H1 (cell line): Measurements from ENCODE around the gene GGT7. TPM values are rescaled to one million over a fixed set of nuclear protein-coding genes. Genes with fewer than 3 reads are reported as not detected.
A peak's percentile ranks its signal among the peaks of the same experiment; 100 is the strongest.

Experiments
- CTCF ChIA-PET: fragments of 300-600 bp; sonication (Branson Sonifier 250); formaldehyde crosslinking; loops from one replicate; lab custom pipeline; 2021; ENCODE audit not compliant: partially characterized antibody; lab: Charles Lee
- POLR2A ChIA-PET: fragments of 300-600 bp; sonication (Branson Sonifier 250); formaldehyde crosslinking; loops from one replicate; lab custom pipeline; 2021; ENCODE audit warnings: inconsistent platforms; ENCODE audit not compliant: partially characterized antibody; lab: Charles Lee
- DNase-seq, 2 experiments: peaks; one replicate each; pipeline versions ENCODE4 v3.0.0 to v3.0.0-alpha.2; 2010 to 2022; ENCODE audit warnings: low spot score in 2 of 2, low read depth in 1 of 2, mixed read lengths in 1 of 2
- FAIRE-seq: peaks from 2 replicates; lab custom pipeline; 2011; peaks lifted over from hg19 to GRCh38; lab: Jason Lieb, UNC
- H2AFZ ChIP-seq: 2 replicates; pipeline ENCODE4 v1.8.1; 2012; ENCODE audit warnings: low read length, inconsistent platforms
- H2AK5ac ChIP-seq: 2 replicates; pipeline ENCODE4 v1.6.1; 2013; ENCODE audit warnings: low read depth, low read length
- H2BK120ac ChIP-seq: replicated peaks from 2 replicates; pipeline ENCODE3; 2013; ENCODE audit warnings: low read depth, low read length, inconsistent platforms
- H2BK12ac ChIP-seq: 2 replicates; pipeline ENCODE4 v1.6.1; 2013; ENCODE audit warnings: low read depth, low read length
- H2BK15ac ChIP-seq: 2 replicates; pipeline ENCODE4 v1.6.1; 2013; ENCODE audit warnings: low read length
- H2BK20ac ChIP-seq: 2 replicates; pipeline ENCODE4 v1.6.1; 2013; ENCODE audit warnings: low read length
- H2BK5ac ChIP-seq: 2 replicates; pipeline ENCODE4 v1.6.1; 2013; ENCODE audit warnings: low read depth, low read length
- H3K14ac ChIP-seq: 2 replicates; pipeline ENCODE4 v1.6.1; 2013; ENCODE audit warnings: inconsistent platforms; ENCODE audit not compliant: insufficient read length
- H3K18ac ChIP-seq: 2 replicates; pipeline ENCODE4 v1.6.1; 2013; ENCODE audit warnings: low read length; ENCODE audit errors: extremely low read depth
- H3K23ac ChIP-seq: 2 replicates; pipeline ENCODE4 v1.6.1; 2013; ENCODE audit warnings: inconsistent platforms; ENCODE audit not compliant: insufficient read length
- H3K23me2 ChIP-seq: 2 replicates; pipeline ENCODE4 v1.6.1; 2013; ENCODE audit warnings: low read depth, low read length
- H3K27ac ChIP-seq: 2 replicates; pipeline ENCODE4 v1.6.1; 2011; ENCODE audit warnings: low read depth, low read length, inconsistent platforms
- H3K27me3 ChIP-seq, 4 experiments: replicated peaks in 1 of 4; 1 replicate in 1 of 4; 2 replicates in 3 of 4; pipeline versions ENCODE4 v1.6.1 to v1.8.1; 2011 to 2013; ENCODE audit warnings: low read length in 3 of 4, mild to moderate bottlenecking in 3 of 4, inconsistent platforms in 2 of 4, mixed read lengths in 2 of 4, moderate library complexity in 1 of 4; ENCODE audit not compliant: control insufficient read depth in 3 of 4, insufficient read depth in 3 of 4; ENCODE audit errors: extremely low read depth in 1 of 4
- H3K36me3 ChIP-seq, 4 experiments: 2 replicates each; pipeline versions ENCODE4 v1.6.1 to v1.8.1; 2011 to 2013; ENCODE audit warnings: mild to moderate bottlenecking in 4 of 4, low read length in 3 of 4, moderate library complexity in 2 of 4, control low read depth in 1 of 4, inconsistent platforms in 1 of 4; ENCODE audit not compliant: insufficient read depth in 4 of 4, control insufficient read depth in 2 of 4
- H3K4ac ChIP-seq: replicated peaks from 2 replicates; pipeline ENCODE3; 2013; ENCODE audit warnings: low read length, low read depth, mixed read lengths, inconsistent platforms; ENCODE audit not compliant: insufficient read length
- H3K4me1 ChIP-seq, 4 experiments: replicated peaks in 1 of 4; 1 replicate in 1 of 4; 2 replicates in 3 of 4; pipeline versions ENCODE4 v1.6.1 to v1.8.1; 2011 to 2013; ENCODE audit warnings: low read length in 3 of 4, inconsistent platforms in 2 of 4, mixed read lengths in 1 of 4; ENCODE audit not compliant: insufficient read depth in 4 of 4, control insufficient read depth in 3 of 4
- H3K4me2 ChIP-seq, 2 experiments: 2 replicates each; pipeline versions ENCODE4 v1.6.1 to v1.8.1; 2011 to 2013; ENCODE audit warnings: low read depth in 2 of 2, low read length in 2 of 2, control low read depth in 1 of 2, inconsistent platforms in 1 of 2, mild to moderate bottlenecking in 1 of 2; ENCODE audit not compliant: insufficient read depth in 1 of 2
- H3K4me3 ChIP-seq, 4 experiments: fragments of 200-600, 300-600 bp in 1 of 4; sonication (generic), shearing (Covaris generic), sonication (Bioruptor Twin) in 1 of 4; 2 replicates each; pipeline versions ENCODE4 v1.5.1 to v1.8.1; 2011 to 2016; ENCODE audit warnings: low read length in 4 of 4, low read depth in 3 of 4, control low read depth in 2 of 4, inconsistent platforms in 2 of 4, mild to moderate bottlenecking in 2 of 4, mixed read lengths in 1 of 4, moderate library complexity in 1 of 4; ENCODE audit not compliant: insufficient read depth in 2 of 4; ENCODE audit errors: extremely low read depth in 1 of 4
- H3K56ac ChIP-seq: replicated peaks from 2 replicates; pipeline ENCODE3; 2013; ENCODE audit warnings: low read depth, mild to moderate bottlenecking, mixed read lengths, low read length, inconsistent platforms; ENCODE audit not compliant: insufficient read length
- H3K79me1 ChIP-seq: 2 replicates; pipeline ENCODE4 v1.6.1; 2013; ENCODE audit warnings: low read depth, low read length, control low read depth
- H3K79me2 ChIP-seq, 2 experiments: 2 replicates each; pipeline versions ENCODE4 v1.6.1 to v1.8.1; 2012 to 2013; ENCODE audit warnings: low read length in 2 of 2, mild to moderate bottlenecking in 2 of 2, inconsistent platforms in 1 of 2; ENCODE audit not compliant: insufficient read depth in 2 of 2, control insufficient read depth in 1 of 2
- H3K9ac ChIP-seq, 4 experiments: replicated peaks in 1 of 4; 1 replicate in 1 of 4; 2 replicates in 3 of 4; pipeline versions ENCODE4 v1.6.1 to v1.8.1; 2011 to 2013; ENCODE audit warnings: low read depth in 3 of 4, low read length in 3 of 4, control low read depth in 2 of 4, mild to moderate bottlenecking in 2 of 4, moderate library complexity in 2 of 4, inconsistent platforms in 1 of 4; ENCODE audit errors: extremely low read depth in 1 of 4
- H3K9me3 ChIP-seq, 2 experiments: 2 replicates each; pipeline versions ENCODE4 v1.6.1 to v1.8.1; 2012 to 2013; ENCODE audit warnings: mild to moderate bottlenecking in 2 of 2, moderate library complexity in 2 of 2, control low read depth in 1 of 2, inconsistent platforms in 1 of 2, low read depth in 1 of 2, low read length in 1 of 2, mixed read lengths in 1 of 2; ENCODE audit not compliant: insufficient read depth in 2 of 2
- H4K20me1 ChIP-seq, 2 experiments: replicated peaks in 1 of 2; 2 replicates each; pipeline versions ENCODE3 to v1.8.1; 2011 to 2013; ENCODE audit warnings: inconsistent platforms in 2 of 2, low read length in 2 of 2, mild to moderate bottlenecking in 1 of 2; ENCODE audit not compliant: insufficient read depth in 2 of 2, control insufficient read depth in 1 of 2
- H4K5ac ChIP-seq: 2 replicates; pipeline ENCODE4 v1.6.1; 2013; ENCODE audit warnings: low read length, low read depth, mixed read lengths, inconsistent platforms; ENCODE audit not compliant: insufficient read length
- H4K8ac ChIP-seq: 2 replicates; pipeline ENCODE4 v1.8.0; 2013; ENCODE audit warnings: mild to moderate bottlenecking, moderate library complexity, low read length, inconsistent platforms; ENCODE audit not compliant: insufficient read depth; ENCODE audit errors: extremely low read depth
- H4K91ac ChIP-seq: replicated peaks from 2 replicates; pipeline ENCODE3; 2013; ENCODE audit warnings: low read length, mixed read lengths, inconsistent platforms; ENCODE audit not compliant: insufficient read length
- MAFK ChIP-seq: IDR thresholded peaks from 2 replicates; pipeline ENCODE4 v1.6.1; 2012; ENCODE audit warnings: low read depth, mild to moderate bottlenecking, improper control_type of control experiment, low read length
- RFX5 ChIP-seq: IDR thresholded peaks from 2 replicates; pipeline ENCODE4 v1.6.1; 2011; ENCODE audit warnings: low read depth, low read length, improper control_type of control experiment, borderline replicate concordance
- WGBS, 2 experiments: shearing (Covaris generic) in 1 of 2; methylation state at CpG; one replicate each; pipeline versions ENCODE4 v1.1.6 to v1.1.7; 2013 to 2015; ENCODE audit warnings: low lambda C conversion rate in 2 of 2, mixed read lengths in 2 of 2, inconsistent platforms in 1 of 2, low coverage in 1 of 2, missing lambda C conversion rate in 1 of 2; ENCODE audit not compliant: insufficient replicate concordance in 2 of 2, insufficient coverage in 1 of 2, insufficient read length in 1 of 2; ENCODE audit errors: extremely low coverage in 1 of 2, missing lambda C conversion rate in 1 of 2; 5-methylcytosine and 5-hydroxymethylcytosine counted together
- polyA plus RNA-seq, 7 experiments: library from polyadenylated mRNA; depleted of rRNA in 3 of 7; stranded (reverse) in 5 of 7; unstranded in 2 of 7; fragments of >200 nt in 5 of 7; fragments of 200-250 nt in 2 of 7; gene quantifications; 1 replicate in 5 of 7; 2 replicates in 1 of 7; 4 replicates in 1 of 7; pipeline versions ENCODE4 v1.2.1 to v1.2.3, GENCODE V29; 2011 to 2013; ENCODE audit warnings: missing spikeins in 2 of 7, mixed read lengths in 2 of 7
- total RNA-seq: library from RNA; stranded (reverse); fragmentation: NEBNext Ultra II Directional; extraction: Animal tissue kit (Norgen Biotek cat#: 25700); gene quantifications from 2 replicates; pipeline ENCODE4 v1.2.1, GENCODE V29; 2021
- TF ChIP-seq, protein P1 (sequence below), 3 experiments: IDR thresholded peaks; 1 replicate in 2 of 3; 2 replicates in 1 of 3; pipeline versions ENCODE4 v1.5.1 to v1.6.1; 2011; ENCODE audit warnings: low read length in 3 of 3, mild to moderate bottlenecking in 3 of 3, inconsistent platforms in 2 of 3, low read depth in 1 of 3, moderate library complexity in 1 of 3; ENCODE audit not compliant: insufficient read depth in 1 of 3; ENCODE audit errors: control extremely low read depth in 1 of 3

GGT7 gene
- total and polyA plus RNA-seq, 2 of the 8 experiments (the other 6 are each of a cell fraction or from before 2014, with no cell fraction given), result 20.2 to 25.5 TPM

DNA sequence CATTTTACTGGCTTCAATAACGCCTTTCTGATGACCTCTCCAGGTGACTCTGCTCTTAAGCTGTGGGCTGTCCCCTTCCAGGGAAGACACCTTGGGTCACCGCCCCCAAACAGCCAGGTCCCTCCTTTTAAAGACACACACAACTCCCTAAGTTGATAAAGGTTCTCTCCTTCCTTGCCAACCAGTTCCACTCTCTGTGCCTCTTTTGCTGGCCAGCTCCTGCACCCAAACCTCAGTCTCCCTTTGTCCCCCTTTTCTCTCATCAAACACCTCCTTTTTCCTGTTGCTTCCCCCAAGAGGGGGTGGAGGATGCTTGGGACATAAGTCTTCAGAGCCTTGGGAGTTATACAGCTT lies 48.2 kb downstream of the GGT7 start:
- ChIA-PET POLR2A (interaction anchor here (0.6 to 1.4 kb wide), 5 partner anchors 9 to 176 kb away, joined by 3 to 5 read pairs (median 3); no protein-coding TSS in a partner anchor), CTCF (interaction anchor here (0.6 to 1.5 kb wide), 3 partner anchors 45 to 216 kb away, joined by 3 read pairs; no protein-coding TSS in a partner anchor)
- TF ChIP-seq RFX5 (no peak), MAFK (no peak)
- TF ChIP-seq, protein P1, sequence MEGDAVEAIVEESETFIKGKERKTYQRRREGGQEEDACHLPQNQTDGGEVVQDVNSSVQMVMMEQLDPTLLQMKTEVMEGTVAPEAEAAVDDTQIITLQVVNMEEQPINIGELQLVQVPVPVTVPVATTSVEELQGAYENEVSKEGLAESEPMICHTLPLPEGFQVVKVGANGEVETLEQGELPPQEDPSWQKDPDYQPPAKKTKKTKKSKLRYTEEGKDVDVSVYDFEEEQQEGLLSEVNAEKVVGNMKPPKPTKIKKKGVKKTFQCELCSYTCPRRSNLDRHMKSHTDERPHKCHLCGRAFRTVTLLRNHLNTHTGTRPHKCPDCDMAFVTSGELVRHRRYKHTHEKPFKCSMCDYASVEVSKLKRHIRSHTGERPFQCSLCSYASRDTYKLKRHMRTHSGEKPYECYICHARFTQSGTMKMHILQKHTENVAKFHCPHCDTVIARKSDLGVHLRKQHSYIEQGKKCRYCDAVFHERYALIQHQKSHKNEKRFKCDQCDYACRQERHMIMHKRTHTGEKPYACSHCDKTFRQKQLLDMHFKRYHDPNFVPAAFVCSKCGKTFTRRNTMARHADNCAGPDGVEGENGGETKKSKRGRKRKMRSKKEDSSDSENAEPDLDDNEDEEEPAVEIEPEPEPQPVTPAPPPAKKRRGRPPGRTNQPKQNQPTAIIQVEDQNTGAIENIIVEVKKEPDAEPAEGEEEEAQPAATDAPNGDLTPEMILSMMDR (IDR thresholded peaks at IDR 0.05; ENCODE audit: control extremely low read depth in 1 of 3, insufficient read depth in 1 of 3, low read depth in 1 of 3, low read length in 3 of 3), result no peak

More for the DNA sequence above, 48.2 kb downstream of the GGT7 start:
- Histone ChIP-seq H3K79me2 (peaks cover 0 to 30% of the 10 kb centered on the region in 2 experiments; a peak in 2 of 4 replicates), H3K4me2 (peak overlapping the region; percentile 77 to 88), H4K8ac (no peak overlapping the region), H3K9me3 (no peaks in the 10 kb centered on the region), H3K27me3 (no peaks in the 10 kb centered on the region), H2AFZ (peak overlapping the region; percentile 90; the same call in 1 of the 2 replicates), H2BK5ac (peak overlapping the region; percentile 84), H4K91ac (peak overlapping the region; percentile 72), H3K23ac (no peak overlapping the region), H3K79me1 (peaks cover 5% of the 10 kb centered on the region; the same call in 1 of the 2 replicates), H3K23me2 (peaks cover 5% of the 10 kb centered on the region), H3K4me1 (no peaks in the 10 kb centered on the region), H2BK12ac (0 out of 2 replicates have a peak overlapping the region, but pooled peaks have one; percentile 52), H3K18ac (no peak overlapping the region), H3K56ac (no peak overlapping the region), H4K20me1 (no peaks in the 10 kb centered on the region), H3K27ac (0 out of 2 replicates have a peak overlapping the region, but pooled peaks have one; percentile 41), H3K4me3 (peak overlapping the region; percentile 87 to 92 (median 88)), H3K9ac (peak overlapping the region in 3 of 4 experiments; percentile 46 to 88 (median 67); a peak in 5 of 7 replicates), H2AK5ac (no peak overlapping the region), H3K36me3 (no peaks in the 10 kb centered on the region), H4K5ac (no peak overlapping the region), H3K14ac (no peak overlapping the region), H2BK20ac (no peak overlapping the region), H2BK120ac (no peak overlapping the region), H2BK15ac (0 out of 2 replicates have a peak overlapping the region, but pooled peaks have one; percentile 72), H3K4ac (no peak overlapping the region)
- WGBS, 2 experiments, result 3% methylated on average over 2 of the region's 2 CpGs; no CpG with 5 or more reads in 1 of the 2 experiments
- DNase-seq (peak; percentile 15 to 59), FAIRE-seq (peak; percentile 50)
